Fibroblast of the aortic adventitia (primary cell): Measurements from ENCODE around the gene MIPOL1. TPM values are rescaled to one million over a fixed set of nuclear protein-coding genes. Genes with fewer than 3 reads are reported as not detected.

Experiments used
- DNase-seq: peaks from one replicate; pipeline ENCODE4 v3.0.0-alpha.2; 2010; ENCODE audit warnings: low read depth
- H3K4me3 ChIP-seq: 2 replicates; pipeline ENCODE4 v1.5.1; 2011; ENCODE audit warnings: low read depth, mild to moderate bottlenecking, control low read depth, low read length, moderate library complexity
- total RNA-seq: library from RNA; depleted of rRNA; stranded (reverse); fragments of >200 nt; gene quantifications from 2 replicates; pipeline ENCODE4 v1.2.3, GENCODE V29; 2012; ENCODE audit warnings: low replicate concordance
- TF ChIP-seq, protein P1 (sequence below): IDR thresholded peaks from 2 replicates; pipeline ENCODE4 v1.5.1; 2011; ENCODE audit warnings: mild to moderate bottlenecking, low read length, control low read depth, inconsistent platforms; ENCODE audit not compliant: insufficient read depth

Gene MIPOL1
- total RNA-seq, 1 donor, result 12.5 TPM

DNA sequence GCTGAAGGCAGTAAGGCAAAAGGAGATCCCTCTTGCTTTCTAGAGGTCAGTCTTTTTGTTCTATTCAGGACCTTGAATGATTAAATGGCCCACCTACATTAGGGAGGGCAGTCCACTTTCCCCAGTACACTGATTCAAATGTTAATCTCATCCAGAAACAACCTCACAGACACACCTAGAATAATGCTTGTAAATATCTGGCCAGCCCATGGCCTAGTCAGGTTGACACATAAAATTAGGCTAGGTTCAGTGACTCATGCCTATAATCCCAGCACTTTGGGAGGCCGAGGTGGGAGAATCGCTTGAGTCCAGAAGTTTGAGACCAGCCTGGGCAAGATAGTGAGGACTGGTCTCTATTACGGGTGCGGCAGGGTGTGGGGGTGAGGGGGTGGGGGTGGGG is 43.5 kb downstream of the MIPOL1 start:
- DNase-seq, result no peak
- no peak overlapping the region for H3K4me3 ChIP-seq
- TF ChIP-seq, protein P1, sequence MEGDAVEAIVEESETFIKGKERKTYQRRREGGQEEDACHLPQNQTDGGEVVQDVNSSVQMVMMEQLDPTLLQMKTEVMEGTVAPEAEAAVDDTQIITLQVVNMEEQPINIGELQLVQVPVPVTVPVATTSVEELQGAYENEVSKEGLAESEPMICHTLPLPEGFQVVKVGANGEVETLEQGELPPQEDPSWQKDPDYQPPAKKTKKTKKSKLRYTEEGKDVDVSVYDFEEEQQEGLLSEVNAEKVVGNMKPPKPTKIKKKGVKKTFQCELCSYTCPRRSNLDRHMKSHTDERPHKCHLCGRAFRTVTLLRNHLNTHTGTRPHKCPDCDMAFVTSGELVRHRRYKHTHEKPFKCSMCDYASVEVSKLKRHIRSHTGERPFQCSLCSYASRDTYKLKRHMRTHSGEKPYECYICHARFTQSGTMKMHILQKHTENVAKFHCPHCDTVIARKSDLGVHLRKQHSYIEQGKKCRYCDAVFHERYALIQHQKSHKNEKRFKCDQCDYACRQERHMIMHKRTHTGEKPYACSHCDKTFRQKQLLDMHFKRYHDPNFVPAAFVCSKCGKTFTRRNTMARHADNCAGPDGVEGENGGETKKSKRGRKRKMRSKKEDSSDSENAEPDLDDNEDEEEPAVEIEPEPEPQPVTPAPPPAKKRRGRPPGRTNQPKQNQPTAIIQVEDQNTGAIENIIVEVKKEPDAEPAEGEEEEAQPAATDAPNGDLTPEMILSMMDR, result no peak

DNA sequence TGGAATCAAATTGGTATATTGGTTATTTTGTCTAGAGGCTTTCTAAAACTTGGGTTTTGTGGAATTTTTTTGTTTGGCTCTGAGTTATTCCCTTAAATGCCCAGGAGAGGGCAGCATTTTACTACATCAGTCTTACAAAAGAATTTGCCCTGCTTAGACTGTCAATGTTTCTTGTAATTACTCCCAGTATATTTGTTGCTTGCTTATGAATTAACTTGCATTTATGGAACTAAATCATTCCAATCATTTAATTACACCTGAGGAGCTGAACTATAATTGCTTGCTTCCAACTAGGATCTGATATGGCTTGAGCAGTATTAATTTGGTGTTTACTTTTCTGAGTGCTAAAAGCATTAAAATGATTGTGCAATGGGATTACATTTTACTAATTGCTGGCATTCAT is 48.7 kb downstream of the MIPOL1 start:
- peak; percentile 75 for DNase-seq

DNA sequence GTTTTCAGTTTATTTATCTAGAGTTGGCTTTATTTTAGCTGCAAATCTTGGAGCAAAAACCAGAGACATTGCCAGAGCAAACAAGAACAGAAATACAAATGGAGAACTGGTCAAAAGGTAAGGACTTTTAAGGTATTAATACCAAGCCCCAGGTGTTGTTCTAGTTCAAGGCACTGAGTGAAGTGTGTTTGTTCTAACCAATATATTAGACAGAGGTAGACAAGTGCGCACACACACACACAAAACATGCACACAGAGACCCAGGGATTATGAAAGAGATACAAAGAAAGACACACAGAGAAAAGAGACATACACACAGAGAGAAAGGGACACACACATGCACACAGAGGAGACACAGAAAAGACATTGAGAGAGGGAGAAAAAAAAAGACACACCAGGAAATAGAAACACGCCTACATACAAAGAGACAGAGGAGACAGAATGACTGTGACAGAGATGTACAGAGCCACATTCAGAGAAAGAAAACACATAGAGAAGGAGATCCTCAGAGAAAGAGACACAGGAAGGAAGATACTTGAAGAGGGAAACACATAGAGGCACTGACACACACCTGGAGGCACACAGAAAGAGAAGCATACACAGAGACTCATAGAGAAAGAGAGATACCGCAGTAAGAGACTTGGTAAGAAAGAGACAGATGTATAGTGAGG is 50.2 kb downstream of the MIPOL1 start:
- TF ChIP-seq, protein P1, result no peak
- DNase-seq, result no peak
- H3K4me3 ChIP-seq, result no peak overlapping the region

More for the DNA sequence above, 48.7 kb downstream of the MIPOL1 start:
- TF ChIP-seq, protein P1, result peak; percentile 62
- H3K4me3 ChIP-seq, result no peak overlapping the region

DNA sequence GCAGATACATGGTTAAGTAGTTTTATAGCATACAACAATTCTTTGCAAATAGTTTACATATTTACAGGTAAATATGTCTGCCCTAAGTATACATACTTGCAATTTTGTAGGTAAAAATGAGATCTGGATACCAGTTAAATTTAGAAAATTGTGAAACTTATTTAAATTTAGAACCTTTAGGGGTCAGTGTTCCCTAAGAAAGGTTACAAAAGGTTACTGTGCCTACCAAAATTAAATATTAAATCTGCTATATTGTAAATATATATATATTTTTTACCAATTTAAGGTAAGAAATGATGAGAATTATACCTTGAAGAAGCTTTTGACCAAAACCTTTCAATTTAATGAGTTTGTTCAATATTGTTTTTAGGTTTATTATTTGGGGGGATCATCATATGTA is 54.0 kb downstream of the MIPOL1 start:
- no peak for DNase-seq
- TF ChIP-seq, protein P1, result no peak

DNA sequence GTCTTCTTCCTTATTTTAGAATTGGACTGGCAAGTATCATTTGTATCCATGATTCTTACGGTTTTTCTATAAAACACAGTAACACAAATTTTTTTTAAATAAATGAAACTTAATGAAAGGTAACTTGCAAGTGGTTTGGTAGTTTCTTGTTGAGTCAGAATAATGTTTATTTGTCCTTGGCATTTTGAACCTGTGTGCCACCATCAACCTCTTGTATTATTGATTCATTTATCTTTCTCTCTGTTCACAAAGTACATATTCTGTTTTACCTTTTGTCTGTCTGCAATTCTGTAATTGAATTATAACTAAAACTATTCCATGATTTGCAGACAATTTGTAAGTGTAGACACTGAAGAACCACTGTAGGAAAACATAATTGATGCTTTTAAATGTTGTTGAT is 54.7 kb downstream of the MIPOL1 start:
- TF ChIP-seq, protein P1, result no peak
- H3K4me3 ChIP-seq, result no peak overlapping the region
- DNase-seq, result no peak

More for the DNA sequence above, 54.0 kb downstream of the MIPOL1 start:
- H3K4me3 ChIP-seq, result no peak overlapping the region

DNA sequence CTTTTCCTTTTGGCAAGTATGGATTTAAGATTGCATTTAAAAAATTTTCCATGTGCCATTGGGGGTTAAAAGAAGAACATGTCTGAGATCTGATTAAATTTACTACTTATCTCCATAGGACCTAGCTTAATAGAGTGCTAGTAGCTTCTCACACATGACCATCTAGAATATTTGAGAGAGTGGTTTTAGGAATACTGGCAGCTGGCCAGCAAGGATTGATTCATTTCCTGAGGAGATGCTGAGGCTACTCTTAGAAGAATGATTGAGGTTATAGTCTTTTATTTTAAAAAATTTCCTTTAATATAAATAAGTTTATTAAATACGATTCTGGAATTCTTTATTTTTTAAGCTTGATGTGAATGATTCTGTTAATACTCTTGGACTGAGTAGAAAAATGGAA is 56.2 kb downstream of the MIPOL1 start:
- DNase-seq, result peak; percentile 79
- H3K4me3 ChIP-seq, result no peak overlapping the region
- TF ChIP-seq, protein P1, result no peak

DNA sequence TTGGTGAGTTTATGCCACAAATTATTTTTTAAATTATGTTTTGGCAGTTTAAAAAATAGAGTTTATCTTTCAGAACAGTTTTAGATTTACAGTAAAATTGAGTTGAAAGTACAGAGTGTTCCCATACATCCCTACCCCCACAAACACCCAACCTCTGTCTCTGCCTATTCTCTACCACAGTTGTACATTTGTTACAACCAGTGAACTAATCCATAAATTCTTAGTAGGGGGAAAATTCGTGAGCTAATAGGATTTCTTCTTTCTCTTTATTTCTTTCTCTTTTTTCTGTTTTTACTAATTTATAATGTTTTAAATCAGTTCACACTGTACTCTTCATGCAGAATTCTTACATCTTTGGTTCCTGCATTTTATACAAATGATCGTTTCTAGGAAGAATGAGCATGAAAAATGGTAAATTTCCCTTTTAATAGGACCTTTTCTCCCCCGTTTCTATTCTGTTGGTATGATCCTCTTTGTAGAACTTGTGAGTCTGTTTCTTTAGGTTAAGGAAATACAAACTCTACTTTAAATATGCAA is 56.7 kb downstream of the MIPOL1 start:
- no peak overlapping the region for H3K4me3 ChIP-seq
- no peak for DNase-seq
- TF ChIP-seq, protein P1, result no peak
